Left ventricle myocardium inferior (tissue), 1 donor: ENCODE measurements around the gene PRLH. TPM values are rescaled to one million over a fixed set of nuclear protein-coding genes. Genes with fewer than 3 reads are reported as not detected.

Source experiments
- DNase-seq: peaks from one replicate; pipeline ENCODE4 v3.0.0-alpha.2; 2020
- H3K27ac ChIP-seq: fragments of 200-600 bp; replicated peaks from 2 replicates; pipeline ENCODE4 v1.8.0; 2021
- H3K27me3 ChIP-seq: fragments of 200-600 bp; 2 replicates; pipeline ENCODE4 v1.8.0; 2021; ENCODE audit warnings: low read depth
- H3K36me3 ChIP-seq: fragments of 200-600 bp; 2 replicates; pipeline ENCODE4 v1.8.0; 2021
- H3K4me1 ChIP-seq: fragments of 200-600 bp; 2 replicates; pipeline ENCODE4 v1.8.0; 2021
- H3K4me3 ChIP-seq: fragments of 200-600 bp; 2 replicates; pipeline ENCODE4 v1.8.0; 2021; ENCODE audit warnings: mild to moderate bottlenecking, moderate library complexity
- H3K9me3 ChIP-seq: fragments of 200-600 bp; replicated peaks from 2 replicates; pipeline ENCODE4 v1.8.0; 2021
- CTCF ChIP-seq: fragments of 200-600 bp; IDR thresholded peaks from 2 replicates; pipeline ENCODE4 v1.8.0; 2021; ENCODE audit warnings: antibody characterized with exemption, mild to moderate bottlenecking, borderline replicate concordance
- intact Hi-C: fragments of 100-400 bp; cut with micrococcal nuclease; formaldehyde crosslinking; loops from one replicate; pipeline ENCODE4 v1.11.0; 2022
- total RNA-seq: library from RNA; stranded (reverse); fragmentation: NEBNext Ultra II Directional; extraction: Animal tissue kit (Norgen Biotek cat#: 25700); gene quantifications from one replicate; pipeline ENCODE4 v1.2.1, GENCODE V29; 2021
- donor health status: DM: no; HTN: yes; CAD: no; lungs with severe emphysema.

Gene PRLH
- total RNA-seq, 1 donor from 2014 or later: not detected

DNA sequence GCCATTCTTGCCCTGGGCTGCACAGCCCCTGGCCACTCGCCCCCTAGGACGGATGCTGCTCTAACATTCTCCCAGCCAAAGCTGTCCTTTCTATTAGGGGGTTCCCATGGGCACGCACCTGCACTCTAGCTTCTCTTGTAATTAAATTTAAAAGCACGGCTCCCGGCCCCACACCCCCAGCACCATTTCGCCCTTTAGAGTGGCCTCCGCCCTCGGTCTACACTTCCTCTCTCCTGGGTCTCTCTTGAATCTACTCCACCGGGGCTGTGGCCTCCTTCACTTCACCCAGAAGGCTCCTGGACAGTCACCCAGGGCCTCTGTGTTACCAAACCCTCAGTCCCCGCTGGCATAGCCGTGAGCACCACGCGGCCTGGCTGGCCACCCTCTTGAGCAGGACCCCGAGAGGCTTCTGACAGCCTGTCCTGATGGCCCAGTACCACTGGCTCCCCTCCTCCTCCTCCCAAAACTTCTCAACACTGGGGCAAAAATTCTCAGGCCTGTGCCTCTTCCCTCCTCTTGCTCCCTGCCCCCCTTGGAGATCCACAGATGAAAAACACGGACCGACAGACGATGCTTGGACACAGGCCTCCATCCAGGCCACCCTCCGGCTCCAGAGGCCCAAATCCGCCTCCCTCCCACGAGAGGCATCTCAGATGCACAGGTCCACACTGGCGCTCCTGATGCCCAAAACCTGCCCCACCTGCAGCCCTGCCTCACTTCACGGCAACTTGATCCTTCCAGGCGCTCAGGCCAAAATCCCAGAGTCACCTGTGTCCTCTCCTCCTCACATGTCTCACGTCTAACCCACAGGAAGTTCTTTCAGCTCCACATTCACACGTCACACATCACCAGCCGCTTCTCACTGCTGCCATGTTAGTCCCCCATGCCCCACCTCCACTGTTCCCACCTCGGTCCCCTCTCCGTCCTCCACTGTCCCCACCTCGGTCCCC, 31.1 kb downstream of the PRLH start:
- H3K4me3 ChIP-seq: no peak overlapping the region
- no peak for TF ChIP-seq CTCF
- intact Hi-C loops: no loop called here
- H3K36me3 ChIP-seq: no peaks in the 10 kb centered on the region
- peak overlapping the region; percentile 83 for H3K27ac ChIP-seq
- no peak for DNase-seq
- H3K9me3 ChIP-seq: no peaks in the 10 kb centered on the region
- H3K27me3 ChIP-seq: no peaks in the 10 kb centered on the region
- H3K4me1 ChIP-seq: peaks cover 54% of the 10 kb centered on the region

- Histone ChIP-seq H3K4me1 (peaks cover 58% of the 10 kb centered on the region), H3K4me3 (no peak overlapping the region), H3K27me3 (no peaks in the 10 kb centered on the region), H3K27ac (peak overlapping the region; percentile 90), H3K36me3 (no peaks in the 10 kb centered on the region), H3K9me3 (no peaks in the 10 kb centered on the region)
- TF ChIP-seq CTCF: no peak
- intact Hi-C loops: no loop called here
- no peak for DNase-seq
These were observed 32.3 kb downstream of the PRLH start for GRCh38 chr2:237598468-237599208.

DNA sequence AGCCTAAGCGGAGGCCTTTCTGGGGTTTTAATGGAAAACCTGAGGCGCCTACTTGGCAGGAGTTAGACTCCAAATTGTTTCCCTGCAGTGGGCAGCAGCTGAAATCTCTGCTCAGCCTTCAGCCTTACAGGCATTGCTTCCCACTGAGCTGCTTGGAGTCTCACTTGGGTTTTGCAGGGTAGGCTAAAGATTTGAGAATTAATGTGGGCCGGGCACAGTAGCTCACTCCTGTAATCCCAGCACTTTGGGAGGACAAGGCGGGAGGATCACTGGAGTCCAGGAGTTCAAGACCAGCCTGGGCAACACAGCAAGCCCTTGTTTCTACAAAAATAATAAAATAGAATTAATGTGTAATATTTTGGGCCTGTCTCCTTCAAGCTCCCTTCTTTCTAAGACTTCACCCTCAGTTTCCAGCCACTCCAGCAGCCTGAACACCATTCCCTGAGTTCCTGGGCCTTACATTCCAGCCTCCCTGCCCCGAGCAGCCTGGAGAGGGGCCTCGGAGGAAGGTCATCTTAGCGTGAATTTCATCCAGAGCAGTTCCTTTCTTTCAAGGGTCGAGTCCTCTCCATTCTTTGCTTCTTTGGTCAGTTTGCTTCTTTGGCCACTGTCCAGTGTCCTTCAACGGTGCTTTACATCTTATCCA, 33.2 kb downstream of the PRLH start:
- Histone ChIP-seq H3K4me3 (peak overlapping the region; percentile 38), H3K9me3 (no peaks in the 10 kb centered on the region), H3K36me3 (no peaks in the 10 kb centered on the region), H3K27me3 (no peaks in the 10 kb centered on the region), H3K27ac (peak overlapping the region; percentile 90), H3K4me1 (peaks cover 62% of the 10 kb centered on the region)
- TF ChIP-seq CTCF: no peak
- intact Hi-C loops: no loop called here
- DNase-seq: no peak

DNA sequence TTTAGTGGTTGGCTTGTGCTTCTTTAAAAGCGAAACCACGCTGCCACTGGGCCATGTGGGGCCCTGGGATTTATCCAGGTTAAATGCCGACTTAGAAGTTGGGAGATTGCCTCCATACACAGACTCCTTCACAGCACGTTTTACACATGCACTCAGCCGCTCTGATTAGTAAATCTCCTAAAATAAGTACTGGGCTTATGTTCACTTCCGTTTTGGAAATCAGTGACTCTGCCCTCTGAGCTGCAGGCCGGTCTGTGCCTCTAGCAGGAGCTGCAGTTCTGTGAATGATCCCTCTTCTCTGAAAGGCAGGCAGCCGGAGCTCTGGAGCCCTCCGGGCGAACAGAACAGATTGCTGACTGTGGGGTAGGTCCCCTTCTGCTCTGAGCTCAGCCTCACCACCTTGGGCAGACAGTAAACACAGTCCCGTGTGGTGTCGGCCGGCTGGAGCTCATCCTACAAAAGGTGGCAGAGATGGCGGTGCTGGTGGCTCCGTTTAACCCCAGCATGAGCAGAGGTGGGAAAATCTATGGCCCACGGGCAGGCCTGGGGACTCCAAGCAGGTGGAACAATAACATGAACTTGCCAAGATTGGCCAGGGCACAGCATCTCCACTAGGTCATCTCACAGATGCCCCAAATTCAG, 34.0 kb downstream of the PRLH start:
- Histone ChIP-seq H3K36me3 (no peaks in the 10 kb centered on the region), H3K9me3 (no peaks in the 10 kb centered on the region), H3K4me1 (peaks cover 55% of the 10 kb centered on the region), H3K27me3 (no peaks in the 10 kb centered on the region), H3K4me3 (peak overlapping the region; percentile 38), H3K27ac (peak overlapping the region; percentile 90)
- DNase-seq: peak; percentile 62
- peak; percentile 47 for TF ChIP-seq CTCF
- intact Hi-C loops: no loop called here
